Dermis microvascular lymphatic vessel endothelial cell (primary cell): ENCODE measurements around the gene SART1. TPM values are rescaled to one million over a fixed set of nuclear protein-coding genes. Genes with fewer than 3 reads are reported as not detected.
"Not testable (repeated sequence)": the region's sequence is repeated elsewhere in the genome, so short reads cannot be mapped to it uniquely, and the experiment has no call there.

ENCODE experiments used
- DNase-seq, 2 donors: peaks; one replicate each; pipeline versions ENCODE4 v3.0.0 to v3.0.0-alpha.2; 2010; ENCODE audit warnings: low read depth in 2 of 2
- total RNA-seq: library from RNA; depleted of rRNA; stranded (reverse); fragments of >200 nt; gene quantifications from 2 replicates; pipeline ENCODE4 v1.2.1, GENCODE V29; 2014

SART1 gene
- total RNA-seq, 1 donor from 2014 or later: 23.9 TPM

DNA sequence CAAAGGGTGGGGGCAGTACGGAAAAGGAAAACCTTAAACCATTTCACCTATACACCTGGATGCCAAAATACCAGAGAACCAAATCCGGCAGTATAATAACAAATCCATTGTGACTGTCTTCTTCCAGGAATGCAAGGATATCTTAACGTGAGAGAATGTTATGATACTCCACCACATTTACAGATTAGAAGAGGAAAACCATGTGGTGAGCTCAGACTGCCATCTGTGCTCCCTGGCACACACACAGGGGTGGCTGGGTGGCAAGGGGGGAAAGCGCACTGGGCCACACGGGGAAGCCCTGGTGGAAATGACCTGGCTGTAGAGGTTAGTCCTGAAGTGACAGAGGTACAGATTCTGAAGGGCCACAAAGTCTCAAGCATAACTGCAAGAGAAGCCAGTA, 30.5 kb downstream of the SART1 start:
- DNase-seq: no peak

- no peak for DNase-seq
Observed at GRCh38 chr11:65997286-65997685, 35.8 kb downstream of the SART1 start.

GRCh38 chr11:66001942-66002647, 40.6 kb downstream of the SART1 start, which contains the start of the genes BANF1 and EIF1AD:
Gene BANF1 (plus strand): TSS chr11:66002503. CDS start chr11:66003251, 748 bp downstream.
Gene EIF1AD (minus strand): TSS chr11:66002157. CDS start chr11:66000389, 1,768 bp downstream.
- peak; percentile 90 to 98 for DNase-seq

GRCh38 chr11:66002648-66003225, 41.2 kb downstream of the SART1 start:
- DNase-seq: peak in 1 of 2 donors; percentile 21

GRCh38 chr11:66003291-66003690, 41.8 kb downstream of the SART1 start:
- DNase-seq: no peak

DNA sequence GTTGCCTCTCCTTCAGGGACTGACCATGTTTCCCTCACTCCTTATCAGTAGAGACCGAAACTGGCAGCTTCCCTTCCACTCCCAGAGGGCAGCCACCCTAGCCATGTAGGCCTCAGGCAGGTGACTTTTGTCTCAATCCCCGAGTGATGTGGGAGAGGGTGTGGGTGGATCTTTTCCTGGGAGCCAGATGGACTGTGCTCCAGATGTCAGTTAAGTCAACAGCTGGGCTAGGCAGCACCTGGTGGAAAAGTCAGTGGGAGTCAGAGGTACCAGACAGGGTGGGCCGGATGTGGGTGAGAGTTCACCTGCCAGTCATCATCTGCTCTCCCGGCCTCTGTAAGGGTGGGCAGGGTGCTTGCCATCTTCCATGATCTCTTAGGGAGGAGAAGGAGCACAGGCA, 42.7 kb downstream of the SART1 start:
- DNase-seq: no peak

DNA sequence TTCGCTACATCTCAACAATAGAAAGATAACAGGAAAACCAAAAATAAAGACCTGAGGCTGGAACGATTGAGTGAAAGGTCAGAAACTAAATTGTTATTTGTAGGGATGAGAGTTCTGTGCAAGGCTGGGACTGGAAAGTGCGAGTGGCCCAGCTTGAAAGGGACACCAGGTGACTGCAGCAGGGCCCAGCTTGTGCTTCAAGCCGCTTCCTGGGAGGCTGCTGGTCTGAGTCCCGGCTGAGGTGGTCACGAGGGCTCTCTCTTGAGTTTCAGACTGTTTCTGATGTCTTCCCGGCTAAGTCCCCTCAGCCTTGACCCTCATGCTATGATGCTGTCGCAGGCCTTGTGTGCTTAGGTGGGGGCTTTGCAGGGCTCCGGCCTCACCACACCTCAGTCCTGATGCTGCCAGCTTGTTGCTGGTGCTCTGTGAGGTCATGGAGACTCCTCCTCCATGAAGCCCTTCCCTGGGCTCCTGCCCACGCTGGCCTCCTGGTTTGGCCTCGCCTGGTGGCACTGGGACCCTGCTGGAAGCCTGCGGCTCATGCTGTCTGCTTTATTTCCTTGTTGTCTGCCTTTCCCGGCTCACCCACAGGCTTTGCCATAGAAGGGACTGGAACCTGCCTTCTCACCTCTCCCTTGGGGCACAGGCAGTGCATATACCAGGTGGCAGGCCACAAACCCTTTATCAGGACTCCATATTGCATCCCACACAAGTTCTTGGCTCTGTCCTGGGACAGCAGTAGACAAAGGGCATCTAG, 44.8 kb downstream of the SART1 start:
- DNase-seq: no peak

DNA sequence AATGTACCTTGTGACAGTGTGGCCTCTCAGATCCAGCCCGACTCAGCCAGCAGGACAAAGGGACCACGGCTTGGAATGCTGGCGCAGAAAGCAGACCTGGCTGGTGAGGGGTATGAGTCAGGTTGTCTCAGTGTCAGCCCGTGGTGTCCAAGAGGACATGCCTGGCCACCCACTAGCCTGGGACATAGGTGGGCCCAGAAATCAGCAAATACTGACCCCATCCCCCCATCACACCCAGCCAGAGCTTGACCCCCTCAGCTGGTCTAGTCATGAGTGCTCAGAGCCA, 45.3 kb downstream of the SART1 start:
- no peak for DNase-seq

DNA sequence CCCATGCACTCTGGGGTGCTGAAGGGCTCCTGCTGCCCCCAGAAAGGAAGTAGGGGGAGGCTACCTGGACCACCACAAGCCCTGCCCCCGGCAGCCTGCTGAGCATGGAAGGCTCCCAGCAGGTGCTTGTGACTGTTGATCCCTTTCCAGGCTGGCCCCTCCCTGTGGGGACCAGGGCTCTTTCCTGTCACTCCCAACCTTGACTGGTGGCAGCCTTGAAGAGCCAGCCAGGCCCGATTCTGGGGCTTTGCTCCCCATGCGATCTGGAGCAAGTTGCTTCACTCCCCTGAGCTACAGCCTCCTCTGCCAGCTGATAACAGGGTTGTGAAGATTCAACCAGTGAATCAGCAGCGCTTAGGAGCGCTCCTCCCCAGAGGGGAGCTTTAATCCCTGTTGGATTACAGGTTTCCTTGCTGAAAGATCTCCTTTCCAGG, 45.7 kb downstream of the SART1 start:
- DNase-seq: no peak

DNA sequence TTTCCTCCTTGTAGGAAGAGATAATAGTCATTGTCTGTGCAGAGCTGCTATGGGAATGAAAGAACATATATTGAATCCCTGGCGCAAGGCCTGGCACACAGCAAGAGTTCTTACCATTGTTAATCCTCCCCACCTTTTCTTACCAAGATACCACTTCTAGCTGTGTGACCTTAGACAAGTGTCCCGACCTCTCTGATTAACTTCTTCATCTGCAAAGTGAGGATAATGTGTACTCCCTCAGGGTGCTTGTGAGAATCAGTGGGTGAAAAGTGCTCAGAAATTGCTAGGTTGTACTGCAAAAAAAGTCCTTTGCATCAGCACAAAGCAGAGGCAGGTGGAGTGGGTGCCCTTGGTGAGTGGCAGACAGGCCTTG, 46.5 kb downstream of the SART1 start:
- DNase-seq: no peak

DNA sequence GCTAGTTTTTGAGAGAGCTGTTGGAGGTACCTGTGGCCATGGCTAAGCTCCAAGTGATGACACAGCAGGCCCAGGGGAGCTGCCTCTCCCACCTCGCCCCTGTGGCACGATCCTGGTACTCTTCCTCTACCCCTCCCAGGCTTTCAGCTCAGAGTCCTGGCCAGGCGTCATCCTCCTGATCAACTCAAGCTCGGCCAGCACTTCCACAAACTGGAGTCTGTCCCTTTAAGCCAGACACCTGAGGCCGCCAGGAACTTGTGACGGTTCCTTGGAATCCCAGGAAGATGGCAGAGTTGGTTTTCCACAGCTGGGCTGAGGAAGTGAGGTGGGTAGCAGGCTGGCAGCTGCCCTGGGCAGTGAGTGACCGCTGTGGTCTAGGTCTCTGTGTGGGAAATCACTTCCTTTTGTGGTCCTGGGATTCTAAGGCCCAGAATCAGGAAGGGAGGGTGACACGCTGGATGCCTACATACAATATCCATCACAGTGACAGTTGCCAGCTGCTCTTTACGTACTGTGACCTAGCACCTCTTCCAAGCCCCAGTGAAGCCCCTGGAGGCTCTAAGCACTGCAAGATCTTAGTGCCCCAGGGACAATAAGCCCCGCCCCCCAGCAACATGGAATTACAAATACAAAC, 47.1 kb downstream of the SART1 start:
- DNase-seq: no peak

GRCh38 chr11:66010036-66010435, 48.5 kb downstream of the SART1 start:
- DNase-seq: not testable (repeated sequence)

DNA sequence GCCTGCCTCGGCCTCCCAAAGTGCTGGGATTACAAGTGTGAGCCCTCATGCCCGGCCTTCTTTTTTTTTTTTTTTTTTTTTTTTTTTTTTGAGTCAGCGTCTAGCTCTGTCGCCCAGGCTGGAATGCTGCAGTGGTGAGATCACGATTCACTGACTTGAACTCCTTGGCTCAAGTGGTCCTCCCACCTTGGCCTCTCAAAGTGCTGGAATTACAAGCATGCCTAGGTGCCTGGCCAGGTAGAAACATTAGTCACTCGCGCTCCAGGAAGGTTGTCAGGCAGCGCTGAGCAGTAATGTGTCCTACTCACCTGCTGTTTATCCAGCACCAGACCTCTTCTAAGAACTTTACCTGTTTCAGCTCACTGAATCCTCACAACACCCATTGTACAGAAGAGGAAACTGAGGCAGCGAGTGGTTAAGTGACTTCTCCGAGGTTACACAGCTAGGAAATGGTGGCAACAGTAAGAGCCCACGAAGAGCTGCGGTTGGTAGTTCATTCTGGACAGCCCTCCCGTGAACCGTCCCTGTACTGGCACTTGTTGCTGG, 49.8 kb downstream of the SART1 start:
- no peak for DNase-seq

GRCh38 chr11:66011785-66012303, 50.3 kb downstream of the SART1 start, which contains the start of gene CST6:
Gene CST6 (plus strand): TSS chr11:66012008. CDS start chr11:66012045, 37 bp downstream.
- DNase-seq: no peak

DNA sequence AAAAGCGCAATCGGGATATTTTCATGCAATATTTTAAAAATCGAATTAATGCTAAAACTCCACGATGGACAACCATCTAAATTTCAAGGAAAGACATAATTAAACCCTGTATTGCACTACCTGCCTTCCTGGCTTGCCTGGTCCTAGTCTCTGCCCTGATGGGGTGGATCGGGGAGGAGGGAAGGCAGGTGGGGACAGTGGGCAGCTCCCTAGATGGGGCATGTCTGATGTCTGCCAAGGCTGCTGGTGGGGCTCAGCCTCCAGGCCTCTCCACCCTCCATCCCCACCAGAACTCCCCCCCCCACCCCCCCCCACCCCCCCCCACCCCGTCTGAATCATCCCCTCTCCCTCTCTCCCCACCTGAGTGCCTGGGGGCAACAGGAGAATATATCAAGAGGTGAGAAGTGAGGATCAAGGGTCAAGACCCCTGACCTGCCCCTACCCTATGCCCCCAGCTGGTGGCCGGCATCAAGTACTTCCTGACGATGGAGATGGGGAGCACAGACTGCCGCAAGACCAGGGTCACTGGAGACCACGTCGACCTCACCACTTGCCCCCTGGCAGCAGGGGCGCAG, 50.9 kb downstream of the SART1 start:
- no peak for DNase-seq

GRCh38 chr11:66012946-66013761, 51.6 kb downstream of the SART1 start:
- DNase-seq: no peak

GRCh38 chr11:66013762-66014100, 52.2 kb downstream of the SART1 start:
- no peak for DNase-seq

- no peak for DNase-seq
Observed at GRCh38 chr11:66014804-66015453, 53.4 kb downstream of the SART1 start.

- DNase-seq: peak; percentile 36 to 79
Observed at GRCh38 chr11:66015454-66015881, 53.9 kb downstream of the SART1 start.
